ENCODE data around the gene HIC2.
"Not testable (repeated sequence)": the region's sequence is repeated elsewhere in the genome, so short reads cannot be mapped to it uniquely, and the experiment has no call there.

HIC2 gene

GRCh38 chr22:21493789-21494782 lies 76.9 kb downstream of the HIC2 start:
- DNase-seq (ENCODE audit: low read depth) = not testable (repeated sequence)

- DNase-seq (ENCODE audit: low read depth) = not testable (repeated sequence)
Observed at GRCh38 chr22:21497984-21498383, 80.8 kb downstream of the HIC2 start.

DNA sequence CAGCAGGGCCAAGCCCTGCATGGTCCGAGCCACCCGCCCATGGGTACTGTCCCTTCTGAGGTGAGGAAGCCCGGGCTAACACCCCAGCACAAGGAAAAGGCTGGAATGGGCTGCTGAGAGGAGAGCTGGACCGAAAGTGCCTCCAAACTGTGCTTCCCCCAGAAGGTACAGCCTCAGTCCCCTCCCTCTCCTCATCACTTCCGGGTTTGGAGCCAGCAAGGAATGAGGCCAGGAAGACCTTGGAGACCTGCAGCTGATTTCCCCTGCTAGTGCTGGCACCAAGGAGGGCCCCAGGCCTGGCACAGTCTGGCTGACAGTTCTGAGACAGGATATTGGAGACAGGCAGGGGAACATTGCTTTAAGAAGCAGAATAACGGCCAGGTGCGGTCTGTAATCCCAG lies 81.3 kb downstream of the HIC2 start:
- DNase-seq (ENCODE audit: low read depth) = not testable (repeated sequence)

DNA sequence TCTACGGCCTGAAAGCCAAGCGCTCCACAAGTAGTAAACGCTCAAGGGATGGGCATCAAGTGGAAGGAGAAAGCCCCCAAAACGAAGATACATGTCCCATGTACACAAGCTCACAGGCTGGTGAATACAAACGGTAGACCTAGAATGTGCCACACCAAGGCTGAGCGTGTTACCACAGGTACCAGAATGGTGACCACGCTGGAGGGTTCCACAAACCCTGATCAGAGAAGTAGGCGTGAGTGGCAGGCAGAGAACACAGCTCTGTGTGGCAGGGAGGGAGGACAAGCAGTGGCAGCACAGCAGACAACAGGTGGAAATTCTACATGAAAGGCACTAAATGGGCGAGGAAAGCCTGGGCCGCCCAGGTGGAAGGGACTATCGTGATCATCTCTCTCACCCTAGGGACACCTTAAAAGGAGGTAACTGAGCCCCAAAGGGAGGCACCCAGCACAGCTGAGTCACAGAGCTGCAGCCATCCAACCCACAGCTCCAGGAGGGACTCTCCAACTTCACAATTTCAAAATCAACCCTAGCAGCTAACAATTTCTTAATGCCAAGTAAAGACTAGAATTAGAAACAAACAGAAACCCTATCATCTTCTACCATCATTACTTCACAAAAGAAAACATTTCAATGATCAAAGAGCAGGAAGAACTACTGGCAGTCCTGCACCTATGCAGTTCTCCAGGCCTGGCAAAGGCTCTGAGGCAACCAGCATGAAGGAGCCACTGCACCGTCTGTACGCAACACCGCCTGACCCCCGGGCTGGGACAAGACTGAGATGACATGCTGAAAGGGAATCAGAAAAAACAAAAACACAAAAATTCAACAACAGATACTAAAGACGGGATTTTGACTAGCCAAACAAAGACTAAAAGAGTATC lies 82.7 kb downstream of the HIC2 start:
- not testable (repeated sequence) for DNase-seq (ENCODE audit: low read depth)
